GM21367 (cell line): ENCODE measurements around the gene FXYD3.
A peak's percentile ranks its signal among the peaks of the same experiment; 100 is the strongest.
"Not testable (repeated sequence)": the region's sequence is repeated elsewhere in the genome, so short reads cannot be mapped to it uniquely, and the experiment has no call there.

ENCODE experiments used
- ATAC-seq: cut with Tn5 transposase; IDR thresholded peaks from one replicate; pipeline ENCODE4 v1.9.1; 2021; ENCODE audit not compliant: unreplicated experiment

FXYD3 gene

DNA sequence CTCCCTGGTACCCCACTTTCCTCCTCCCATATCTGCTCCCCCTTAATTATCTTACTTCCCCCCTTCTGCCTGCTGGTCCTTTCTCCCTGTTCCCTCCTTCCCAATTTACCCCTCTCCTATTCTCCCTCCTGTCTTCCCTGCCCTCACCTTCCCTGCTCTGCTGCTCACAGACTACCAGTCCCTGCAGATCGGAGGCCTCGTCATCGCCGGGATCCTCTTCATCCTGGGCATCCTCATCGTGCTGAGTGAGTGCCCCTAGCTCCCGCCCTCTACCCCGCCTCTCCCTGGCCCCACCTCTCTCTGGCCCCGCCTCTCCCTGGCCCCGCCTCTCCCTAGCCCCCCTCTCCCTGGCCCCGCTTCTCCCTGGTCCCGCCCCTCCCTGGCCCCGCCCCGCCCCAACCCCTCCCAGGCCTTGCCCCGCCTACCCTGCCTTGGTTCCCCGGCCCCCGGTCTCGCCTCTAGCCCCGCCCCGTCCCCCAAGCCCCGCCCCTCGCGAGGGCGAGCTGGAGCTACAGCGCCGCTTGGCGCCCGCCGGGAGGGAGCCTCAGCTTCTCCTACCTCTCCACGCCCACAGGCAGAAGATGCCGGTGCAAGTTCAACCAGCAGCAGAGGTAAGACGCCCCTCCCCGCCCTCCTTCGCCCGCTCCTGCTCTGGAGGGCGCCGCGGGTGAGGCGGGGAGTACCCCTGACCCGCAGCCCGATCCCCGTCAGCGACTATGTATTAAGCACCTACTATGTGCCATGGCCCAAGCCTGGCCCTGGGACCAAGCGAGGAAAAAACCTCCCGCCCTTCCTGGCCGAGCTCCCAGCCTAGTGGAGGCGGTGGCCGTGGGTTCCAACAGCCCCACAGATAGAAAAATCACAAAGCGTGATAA is 25.6 kb downstream of the FXYD3 start:
- ATAC-seq, result peak; percentile 54

DNA sequence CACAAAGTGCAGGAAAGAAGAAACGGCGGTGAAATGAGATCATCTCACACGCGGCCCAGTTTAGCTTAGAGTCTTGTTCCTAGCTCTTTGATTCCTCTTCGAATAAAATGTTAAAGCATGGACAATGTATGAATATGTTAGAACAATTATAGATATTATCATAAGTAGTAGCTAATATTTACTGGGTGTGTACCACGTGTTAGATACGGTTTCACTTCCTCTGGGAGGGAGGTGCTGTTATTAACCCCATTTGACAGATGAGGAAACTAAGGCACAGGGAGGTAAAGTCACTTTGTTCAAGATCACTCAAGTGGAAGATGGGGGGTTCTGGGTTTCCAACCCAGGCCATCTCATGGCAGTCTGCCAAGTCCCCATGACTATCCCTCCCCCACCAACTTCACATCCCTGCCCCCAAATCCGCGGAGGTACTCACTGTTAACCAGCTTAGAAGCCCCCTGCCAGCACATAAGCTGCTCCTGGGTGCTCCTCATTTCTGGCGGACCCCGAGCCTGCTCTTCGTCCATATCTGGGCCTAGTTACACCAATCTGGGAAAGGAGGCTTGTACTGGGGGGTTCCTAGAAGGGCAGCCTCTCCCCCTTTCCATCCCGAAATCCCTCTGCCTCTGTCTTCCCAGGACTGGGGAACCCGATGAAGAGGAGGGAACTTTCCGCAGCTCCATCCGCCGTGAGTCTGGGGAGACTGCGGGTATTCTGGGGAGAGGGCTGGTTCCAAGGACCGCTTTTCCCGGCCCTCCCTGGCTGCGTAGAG is 26.4 kb downstream of the FXYD3 start:
- ATAC-seq, result no peak

DNA sequence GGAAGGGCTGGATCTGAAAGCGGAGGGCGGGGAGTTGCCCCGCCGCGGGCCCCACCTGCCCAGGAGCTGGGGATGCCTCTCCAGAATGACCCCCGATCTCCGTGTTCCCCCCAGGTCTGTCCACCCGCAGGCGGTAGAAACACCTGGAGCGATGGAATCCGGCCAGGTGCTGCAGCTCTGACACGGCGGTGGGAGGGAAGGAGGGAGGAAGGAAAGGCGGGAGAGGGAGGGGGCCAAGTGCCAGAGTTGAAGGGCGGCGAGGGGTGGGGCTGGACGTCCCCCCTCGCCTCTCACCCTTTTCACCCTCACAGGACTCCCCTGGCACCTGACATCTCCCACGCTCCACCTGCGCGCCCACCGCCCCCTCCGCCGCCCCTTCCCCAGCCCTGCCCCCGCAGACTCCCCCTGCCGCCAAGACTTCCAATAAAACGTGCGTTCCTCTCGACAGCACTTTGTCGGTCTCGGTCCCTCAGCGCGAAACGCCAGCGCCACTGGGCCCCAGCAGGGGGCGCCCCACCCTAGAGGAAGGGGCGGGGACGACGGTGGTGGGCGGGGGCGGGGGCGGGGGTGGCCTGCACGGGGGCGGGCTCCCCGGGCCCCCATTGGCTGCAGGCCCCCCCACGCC is 27.1 kb downstream of the FXYD3 start:
- ATAC-seq, result no peak

DNA sequence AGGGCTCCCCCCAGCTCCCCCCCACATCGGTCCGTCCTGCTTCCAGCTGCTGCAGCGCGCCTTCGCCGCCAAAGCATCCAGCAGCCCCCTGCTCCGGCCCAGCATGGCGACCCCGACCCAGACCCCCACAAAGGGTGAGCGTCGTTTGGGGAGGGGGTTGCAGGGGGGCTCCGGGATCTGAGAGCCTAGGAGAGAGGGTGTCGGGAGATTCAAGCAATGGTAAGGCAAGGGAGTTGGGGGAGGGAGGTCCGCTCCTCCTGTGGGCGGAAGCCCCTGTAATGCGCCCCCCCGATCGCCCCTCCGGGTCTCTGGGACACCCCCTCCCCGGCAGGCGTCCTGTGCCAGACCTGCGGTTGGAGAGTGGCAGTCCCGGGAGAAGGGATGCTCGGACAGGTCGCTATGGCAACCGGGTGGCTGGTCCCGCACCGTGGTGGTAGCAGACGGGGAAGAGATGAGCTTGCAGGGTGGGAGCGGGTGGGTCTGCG is 27.6 kb downstream of the FXYD3 start, which contains the start of gene FXYD7:
TSS of gene FXYD7 (plus strand) at position 25 of the 485 bp plus-strand sequence. CDS start at position 104, 79 bp downstream.
- no peak for ATAC-seq

DNA sequence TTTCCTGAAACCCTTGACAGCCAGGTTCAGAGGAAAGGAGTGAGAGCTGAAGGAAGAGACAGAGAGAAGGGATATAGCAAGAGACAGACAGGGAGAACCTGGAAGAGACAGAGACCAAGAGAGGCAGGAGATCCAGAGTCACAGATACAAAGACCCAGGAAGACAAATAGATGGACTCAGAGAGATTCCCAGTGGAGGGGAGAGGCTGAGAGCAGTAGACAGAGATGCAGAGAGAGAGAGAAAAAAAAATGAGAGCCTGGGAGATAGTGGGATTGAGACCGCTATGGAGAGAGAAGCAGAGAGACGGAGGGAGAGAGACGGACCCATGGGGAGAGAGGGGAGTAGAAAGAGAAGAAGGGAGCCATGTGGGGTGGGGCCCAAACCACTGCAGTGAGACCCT is 28.2 kb downstream of the FXYD3 start:
- ATAC-seq, result no peak

DNA sequence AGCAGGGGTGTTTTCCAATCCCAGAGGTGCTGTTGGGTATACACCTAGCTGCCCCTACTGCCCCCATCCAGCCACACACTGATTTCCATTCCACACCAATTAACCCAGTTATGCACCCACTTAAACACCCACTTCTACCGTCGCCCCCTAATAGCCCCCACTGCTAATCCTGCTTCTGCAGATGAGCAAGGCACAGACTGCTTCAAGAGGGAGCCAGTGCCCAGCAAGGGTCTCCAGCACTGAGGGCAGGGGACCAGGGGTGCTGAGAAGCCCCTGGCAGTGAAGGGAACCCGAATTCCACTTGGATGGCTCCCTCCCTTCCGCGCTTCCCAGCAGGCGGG is 28.6 kb downstream of the FXYD3 start:
- no peak for ATAC-seq

DNA sequence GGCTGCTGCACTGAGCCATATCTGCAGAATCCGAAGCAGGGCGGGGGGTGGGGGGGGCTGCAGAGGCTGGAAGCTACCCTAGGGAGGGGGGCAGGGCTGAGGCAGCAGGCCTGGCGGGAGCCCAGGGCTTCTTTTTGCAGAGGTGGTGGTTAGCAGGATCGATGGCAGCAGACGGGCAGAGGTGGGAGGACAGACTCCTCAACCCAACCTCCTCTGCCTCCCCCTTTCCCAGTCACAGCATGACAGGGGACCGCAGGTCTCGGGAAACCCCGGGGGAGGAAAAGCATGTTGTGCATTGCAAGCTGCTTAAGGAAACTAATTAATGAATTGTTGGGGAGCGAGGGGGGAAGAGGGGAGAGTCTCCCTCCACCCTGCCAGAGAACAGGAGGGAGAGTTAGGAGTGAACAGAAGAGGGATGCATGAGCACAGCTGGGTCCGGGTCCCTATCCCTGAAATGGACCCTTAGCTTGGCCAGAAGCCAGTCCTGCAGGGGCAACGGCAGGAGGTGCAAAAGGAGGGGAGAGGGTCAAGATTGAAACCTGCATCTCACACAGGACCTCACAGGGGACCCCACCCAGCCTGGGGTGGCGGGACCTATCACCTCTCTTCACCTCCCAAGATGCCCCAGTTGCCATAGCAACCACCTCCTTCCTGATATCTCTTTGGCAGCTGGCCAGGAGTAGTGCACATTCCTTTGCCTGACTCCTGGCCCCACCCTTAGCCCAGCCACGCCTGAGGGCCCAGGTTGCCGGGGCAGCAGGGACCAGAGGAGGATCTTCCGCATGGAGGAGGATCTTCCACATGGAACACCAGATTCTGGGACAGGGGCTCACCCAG is 29.2 kb downstream of the FXYD3 start:
- no peak for ATAC-seq

DNA sequence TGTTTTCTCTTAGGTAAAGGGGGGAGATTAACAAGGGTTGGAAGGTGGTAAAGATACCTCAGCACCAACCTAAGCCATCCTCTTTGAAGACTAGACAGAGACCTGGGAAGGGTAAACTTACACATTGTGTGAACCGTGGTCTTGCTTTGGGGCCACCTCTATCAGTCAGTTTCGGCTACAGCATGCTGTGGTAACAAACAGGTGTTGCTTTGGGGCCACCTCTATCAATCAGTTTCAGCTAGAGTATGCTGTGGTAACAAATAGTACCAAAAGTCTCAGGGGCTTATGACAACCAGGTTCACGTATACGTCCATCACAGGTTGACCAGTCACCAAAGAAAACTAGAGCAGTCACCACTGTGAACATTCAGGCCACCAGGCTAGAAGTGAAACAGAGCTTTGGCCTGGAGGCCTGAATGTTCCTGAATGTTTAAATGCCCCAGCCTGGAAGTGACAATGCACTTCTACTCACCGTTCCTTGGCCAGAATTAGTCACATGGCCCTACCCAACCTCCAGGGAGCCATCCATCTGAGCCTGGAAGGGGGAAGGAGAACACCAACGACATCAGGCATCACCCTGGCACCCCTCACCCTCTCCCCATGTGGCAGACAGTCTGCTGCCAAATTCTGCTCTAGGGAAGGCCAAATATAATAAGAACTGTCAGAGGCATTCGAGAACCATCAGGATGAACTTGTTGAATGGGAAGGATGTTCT is 31.3 kb downstream of the FXYD3 start:
- ATAC-seq, result no peak

DNA sequence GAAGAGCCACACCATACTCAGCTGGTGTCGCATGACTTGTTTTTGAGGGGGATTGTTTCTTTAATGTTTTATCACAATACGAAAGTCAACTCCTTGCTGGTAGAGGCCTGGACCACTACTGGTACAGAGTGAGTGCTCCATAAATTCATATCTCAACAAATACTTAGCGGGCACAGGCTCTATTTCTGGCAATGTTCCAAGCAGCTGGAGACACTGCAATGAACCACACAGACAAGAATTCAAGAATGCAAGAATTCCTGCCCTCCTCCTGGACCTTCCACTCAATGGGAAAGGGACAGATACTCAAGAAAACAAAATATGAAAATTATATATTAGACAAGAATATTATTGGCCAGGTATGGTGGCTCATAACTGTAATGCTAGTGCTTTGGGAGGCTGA is 33.8 kb downstream of the FXYD3 start:
- ATAC-seq, result no peak

DNA sequence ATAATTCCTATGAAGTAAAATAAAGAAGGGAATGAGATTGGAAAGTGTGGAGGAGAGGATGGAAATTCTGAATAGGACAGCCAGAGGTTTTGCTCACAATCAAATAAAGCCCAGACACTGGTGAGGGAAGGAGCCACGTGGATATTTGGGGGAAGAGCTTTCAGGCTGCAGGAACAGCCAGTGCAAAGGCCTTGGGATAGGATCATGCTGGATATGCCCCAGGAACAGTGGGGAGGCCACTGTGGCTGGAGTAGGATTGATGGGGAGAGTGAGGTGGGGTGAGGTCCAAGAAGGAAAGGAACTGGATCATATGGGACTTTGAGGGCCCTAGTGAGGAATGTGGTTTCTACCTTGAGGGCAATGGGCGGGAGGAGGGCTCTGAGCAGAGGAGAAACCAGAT is 34.8 kb downstream of the FXYD3 start:
- ATAC-seq, result no peak

DNA sequence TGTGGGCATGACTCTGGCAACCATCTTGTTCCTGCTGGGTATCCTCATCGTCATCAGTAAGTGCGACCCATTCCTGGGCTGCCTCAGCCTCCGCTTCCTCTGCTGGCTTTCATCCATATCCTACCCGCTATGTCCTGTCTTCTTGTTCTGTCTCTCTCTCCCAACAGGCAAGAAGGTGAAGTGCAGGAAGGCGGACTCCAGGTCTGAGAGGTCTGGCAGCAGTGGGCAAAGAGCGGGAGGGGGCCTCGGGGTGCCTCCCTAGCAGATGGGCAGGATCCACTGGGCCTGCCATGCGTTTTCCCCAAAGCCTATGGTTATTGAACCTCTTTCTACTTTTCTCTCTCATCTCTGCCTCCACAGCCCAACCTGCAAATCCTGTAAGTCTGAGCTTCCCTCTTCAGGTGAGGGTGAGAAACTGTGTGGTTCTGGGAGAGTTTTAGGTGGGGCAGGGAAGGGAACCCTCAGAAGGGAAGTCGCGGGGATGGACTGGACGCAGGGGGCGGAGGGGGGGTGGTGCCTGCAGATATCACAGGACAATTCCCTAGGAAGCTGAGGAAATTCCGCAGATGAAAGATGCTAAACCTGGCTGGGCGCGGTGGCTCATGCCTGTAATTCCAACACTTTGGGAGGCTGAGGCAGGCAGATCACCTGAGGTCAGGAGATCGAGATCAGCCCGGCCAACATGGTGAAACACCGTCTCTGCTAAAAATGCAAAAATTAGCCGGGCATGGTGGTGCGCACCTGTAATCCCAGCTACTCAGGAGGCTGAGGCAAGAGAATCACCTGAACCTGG is 35.8 kb downstream of the FXYD3 start:
- no peak for ATAC-seq

DNA sequence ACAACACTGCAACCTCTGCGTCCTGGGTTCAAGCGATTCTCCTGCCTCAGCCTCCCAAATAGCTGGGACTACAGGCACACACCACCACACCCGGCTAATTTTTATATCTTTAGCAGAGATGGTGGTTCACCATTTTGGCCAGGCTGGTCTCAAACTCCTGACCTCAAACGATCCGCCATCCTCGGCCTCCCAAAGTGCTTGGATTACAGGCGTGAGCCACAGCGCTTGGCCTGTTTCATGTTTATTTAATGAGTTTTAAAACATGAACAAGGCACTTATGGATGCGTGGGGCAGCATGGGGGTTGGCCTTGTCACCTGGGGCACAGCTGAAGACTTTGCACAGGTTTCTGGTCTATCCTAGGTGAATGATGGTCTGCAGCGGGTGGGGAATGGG is 37.5 kb downstream of the FXYD3 start:
- not testable (repeated sequence) for ATAC-seq

DNA sequence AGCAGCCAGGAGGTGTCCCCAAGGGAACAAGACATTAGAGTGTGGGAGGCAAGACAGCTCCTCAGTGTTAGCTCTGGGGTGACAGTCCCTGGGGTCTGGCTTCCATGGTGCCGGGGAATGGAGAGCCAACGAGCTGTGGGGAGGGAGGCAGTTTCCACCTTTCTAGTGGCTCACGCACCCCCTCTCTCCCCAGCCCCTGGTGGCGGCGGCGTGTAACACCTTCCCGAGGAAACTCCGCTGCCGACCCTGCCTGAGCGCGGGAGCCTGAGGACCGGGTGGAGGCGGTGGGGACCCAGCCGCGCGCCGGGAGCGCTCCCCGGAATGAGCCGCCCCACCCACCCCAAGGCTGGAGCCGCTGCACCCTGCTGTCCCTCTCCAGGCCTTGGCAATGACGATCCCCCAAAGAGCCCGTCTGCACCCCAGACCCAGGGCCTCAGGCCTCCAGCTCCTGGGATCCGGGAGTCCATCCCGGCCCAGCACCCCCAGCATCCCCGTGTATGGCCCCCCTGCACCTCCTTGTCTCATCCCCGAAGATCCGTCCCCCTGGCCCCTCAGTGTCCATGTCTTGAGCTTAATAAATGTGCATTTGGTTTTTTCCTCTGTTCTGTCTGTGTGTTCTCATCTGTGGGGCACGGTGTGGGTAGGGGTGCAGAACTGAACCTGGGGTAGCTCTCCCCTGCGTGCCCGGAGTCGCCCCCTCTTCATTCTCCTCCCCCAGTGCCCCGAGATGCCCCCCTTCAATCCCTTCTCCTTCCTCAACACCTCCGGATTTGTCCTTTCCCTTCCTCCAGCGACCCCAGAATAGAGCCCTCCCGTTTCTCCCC is 38.3 kb downstream of the FXYD3 start:
- no peak for ATAC-seq

DNA sequence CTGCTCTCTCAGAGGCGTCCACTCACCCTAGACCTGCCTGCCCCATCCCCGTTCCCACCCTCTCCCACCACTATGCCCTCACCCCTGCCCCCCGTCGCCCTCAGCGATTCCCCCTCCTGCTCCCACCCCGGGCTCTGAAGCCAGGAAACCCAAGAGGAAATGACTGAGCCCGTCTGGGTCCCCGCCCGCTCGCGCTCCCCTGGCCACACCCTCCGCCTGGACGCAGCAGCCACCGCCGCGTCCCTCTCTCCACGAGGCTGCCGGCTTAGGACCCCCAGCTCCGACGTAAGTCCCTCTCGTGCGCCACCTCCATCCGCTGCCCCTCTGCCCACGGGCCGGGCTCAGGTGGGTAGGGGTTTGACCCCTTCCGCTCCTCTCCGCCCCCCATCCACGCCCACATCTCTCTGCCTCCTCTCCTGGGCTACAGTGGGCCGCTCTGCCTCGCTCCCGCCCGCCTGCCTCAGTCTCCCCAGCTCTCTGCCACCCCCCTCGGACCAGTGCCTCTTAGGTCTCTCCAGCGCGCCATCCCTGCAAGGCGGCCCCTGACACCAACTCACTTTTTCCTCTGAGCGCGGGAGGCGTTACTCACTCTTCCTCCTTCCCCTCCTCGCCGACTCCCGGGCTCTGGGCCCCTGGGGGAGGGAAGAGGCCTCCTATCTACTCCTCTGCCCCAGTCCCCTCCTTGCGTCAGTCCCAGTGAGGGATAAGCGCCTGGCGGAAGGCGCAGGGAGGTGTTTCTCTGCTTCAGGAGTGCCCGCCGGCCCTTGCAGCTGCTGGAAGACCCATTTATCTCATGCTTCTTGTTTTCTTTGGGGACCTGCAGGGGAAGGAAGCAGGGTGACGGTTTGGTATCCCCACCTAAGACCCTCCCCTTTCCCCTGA is 39.1 kb downstream of the FXYD3 start, which contains the start of gene FXYD5:
TSS of gene FXYD5 (plus strand) at position 211 of the 882 bp plus-strand sequence. CDS start 816 bp downstream, outside the sequence.
- no peak for ATAC-seq

DNA sequence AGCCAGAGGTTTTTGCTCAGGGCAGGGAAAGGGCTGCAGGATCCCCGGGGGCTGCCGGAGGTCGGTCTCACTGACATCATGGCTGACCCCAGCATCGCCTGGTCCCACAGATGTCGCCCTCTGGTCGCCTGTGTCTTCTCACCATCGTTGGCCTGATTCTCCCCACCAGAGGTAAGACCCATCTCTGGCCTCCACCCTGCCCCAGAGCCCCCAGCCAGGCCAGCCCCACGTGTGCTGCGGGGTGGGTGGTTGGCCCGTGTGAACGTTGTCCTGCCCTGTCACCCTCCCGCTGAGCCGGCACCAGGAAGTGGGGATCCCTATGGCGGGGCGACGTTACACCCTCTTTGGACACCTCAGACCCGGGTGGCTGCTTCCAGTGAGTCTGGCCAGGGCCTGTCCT is 39.8 kb downstream of the FXYD3 start:
- no peak for ATAC-seq

DNA sequence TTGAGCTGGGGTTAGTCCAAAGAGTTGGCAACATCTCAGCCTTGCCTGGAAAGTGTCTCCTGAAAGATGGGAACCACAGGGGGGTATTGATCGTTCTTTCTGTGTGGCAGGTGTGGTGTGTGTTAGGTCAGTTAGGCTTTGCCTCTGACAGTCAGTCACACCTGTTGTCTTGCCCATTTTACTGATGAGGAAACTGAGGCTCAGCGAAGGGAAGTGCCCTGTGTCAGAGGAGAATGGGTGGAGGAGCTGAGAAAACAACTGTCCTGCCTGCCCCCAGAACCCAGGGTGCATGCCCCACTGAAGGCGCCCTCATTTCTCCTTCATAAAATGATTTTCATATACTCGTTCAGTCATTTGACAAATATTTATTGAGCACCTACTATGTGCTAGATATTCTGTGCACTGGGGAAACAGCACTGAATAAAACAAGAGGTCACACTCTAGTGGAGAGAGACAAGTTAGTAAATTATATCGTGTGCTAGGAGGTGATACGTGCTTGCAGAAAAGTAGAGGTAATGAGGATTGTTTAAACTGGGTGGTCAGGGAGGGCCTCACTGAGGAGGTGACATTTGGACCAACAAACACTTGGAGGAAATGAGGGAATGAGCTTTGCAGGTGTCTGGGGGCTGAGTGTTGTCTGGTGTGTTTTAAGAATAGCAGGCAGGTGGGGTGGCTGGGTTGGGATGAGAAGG is 40.5 kb downstream of the FXYD3 start:
- ATAC-seq, result no peak

DNA sequence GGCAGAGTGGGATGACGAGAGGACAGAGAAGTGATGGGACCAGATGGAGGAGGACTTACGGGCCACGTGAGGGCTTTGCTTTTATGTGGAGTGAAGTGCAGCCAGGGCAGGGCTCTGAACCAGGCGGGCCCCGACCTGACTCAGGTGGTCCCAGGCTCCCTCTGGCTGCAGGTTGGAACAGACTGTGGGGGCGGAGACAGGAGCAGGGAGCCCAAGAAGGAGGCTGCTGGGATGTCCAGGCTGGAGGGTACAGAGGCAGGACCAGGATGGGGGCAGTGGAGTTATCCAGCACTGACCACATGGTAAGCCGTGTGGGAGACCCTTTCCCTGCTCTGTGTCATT is 41.0 kb downstream of the FXYD3 start:
- no peak for ATAC-seq
